SK-N-DZ (cell line): ENCODE data around the gene FADS6.

ENCODE experiments used
- DNase-seq: peaks from one replicate; pipeline ENCODE4 v3.0.0-alpha.2; 2015; ENCODE audit warnings: low spot score

The FADS6 gene

GRCh38 chr17:74855323-74855722 is 38.1 kb downstream of the FADS6 start:
- DNase-seq, result no peak

GRCh38 chr17:74854792-74855191 is 38.6 kb downstream of the FADS6 start:
- no peak for DNase-seq

GRCh38 chr17:74853669-74854068 is 39.8 kb downstream of the FADS6 start:
- no peak for DNase-seq

- no peak for DNase-seq
These were observed 40.4 kb downstream of the FADS6 start for GRCh38 chr17:74853048-74853397.

- DNase-seq, result peak; percentile 66
These were observed 41.0 kb downstream of the FADS6 start for GRCh38 chr17:74852237-74853047.

- DNase-seq, result no peak
These were observed 41.7 kb downstream of the FADS6 start for GRCh38 chr17:74851612-74852236.

GRCh38 chr17:74850914-74851313 is 42.5 kb downstream of the FADS6 start:
- DNase-seq, result no peak

- DNase-seq, result no peak
These were observed 43.1 kb downstream of the FADS6 start for GRCh38 chr17:74850310-74850709.

GRCh38 chr17:74848656-74849399 is 44.6 kb downstream of the FADS6 start:
- DNase-seq, result no peak

- no peak for DNase-seq
These were observed 46.8 kb downstream of the FADS6 start for GRCh38 chr17:74846621-74847020.

GRCh38 chr17:74843352-74843627 is 50.1 kb downstream of the FADS6 start:
- no peak for DNase-seq

GRCh38 chr17:74842599-74843351 is 50.7 kb downstream of the FADS6 start:
- DNase-seq, result peak; percentile 77

GRCh38 chr17:74842146-74842598 is 51.3 kb downstream of the FADS6 start:
- no peak for DNase-seq

GRCh38 chr17:74840989-74841666 is 52.3 kb downstream of the FADS6 start:
- peak; percentile 64 for DNase-seq

- peak; percentile 60 for DNase-seq
These were observed 53.2 kb downstream of the FADS6 start for GRCh38 chr17:74839990-74840852.

GRCh38 chr17:74838274-74838673 is 55.2 kb downstream of the FADS6 start:
- DNase-seq, result peak; percentile 73

GRCh38 chr17:74836691-74837467 is 56.6 kb downstream of the FADS6 start:
- no peak for DNase-seq

- no peak for DNase-seq
These were observed 57.2 kb downstream of the FADS6 start for GRCh38 chr17:74836191-74836590.

- DNase-seq, result peak; percentile 43
These were observed 59.7 kb downstream of the FADS6 start for GRCh38 chr17:74833501-74834377.
